Fibroblast of gingiva (primary cell): ENCODE data around the gene SLC10A7.

Source experiments
- DNase-seq: peaks from one replicate; pipeline ENCODE4 v3.0.0-alpha.2; 2011; ENCODE audit warnings: low read depth

SLC10A7 gene

GRCh38 chr4:146256328-146256727 is 265.4 kb downstream of the SLC10A7 start:
- DNase-seq, result no peak

GRCh38 chr4:146255874-146256273 is 265.9 kb downstream of the SLC10A7 start:
- no peak for DNase-seq

GRCh38 chr4:146255463-146255862 is 266.3 kb downstream of the SLC10A7 start:
- DNase-seq, result no peak

- DNase-seq, result no peak
Observed at GRCh38 chr4:146252969-146253611, 268.6 kb downstream of the SLC10A7 start.

- DNase-seq, result no peak
Observed at GRCh38 chr4:146247356-146247755, 274.4 kb downstream of the SLC10A7 start.

GRCh38 chr4:146246381-146246780 is 275.4 kb downstream of the SLC10A7 start:
- DNase-seq, result no peak

- DNase-seq, result no peak
Observed at GRCh38 chr4:146245850-146246249, 275.9 kb downstream of the SLC10A7 start.

GRCh38 chr4:146245246-146245645 is 276.5 kb downstream of the SLC10A7 start:
- DNase-seq, result no peak

- DNase-seq, result no peak
Observed at GRCh38 chr4:146244496-146244895, 277.2 kb downstream of the SLC10A7 start.

GRCh38 chr4:146243883-146244277 is 277.9 kb downstream of the SLC10A7 start:
- no peak for DNase-seq

GRCh38 chr4:146243141-146243882 is 278.4 kb downstream of the SLC10A7 start:
- no peak for DNase-seq

- no peak for DNase-seq
Observed at GRCh38 chr4:146238107-146238506, 283.6 kb downstream of the SLC10A7 start.

GRCh38 chr4:146237092-146237491 is 284.6 kb downstream of the SLC10A7 start:
- DNase-seq, result no peak

- DNase-seq, result no peak
Observed at GRCh38 chr4:146236216-146236615, 285.5 kb downstream of the SLC10A7 start.

- DNase-seq, result peak; percentile 23
Observed at GRCh38 chr4:146235654-146236177, 286.0 kb downstream of the SLC10A7 start.

- DNase-seq, result no peak
Observed at GRCh38 chr4:146232131-146232722, 289.5 kb downstream of the SLC10A7 start.

GRCh38 chr4:146229406-146229805 is 292.3 kb downstream of the SLC10A7 start:
- no peak for DNase-seq

GRCh38 chr4:146224326-146224966 is 297.3 kb downstream of the SLC10A7 start:
- DNase-seq, result no peak

- no peak for DNase-seq
Observed at GRCh38 chr4:146222313-146222712, 299.4 kb downstream of the SLC10A7 start.

- DNase-seq, result no peak
Observed at GRCh38 chr4:146214238-146214637, 307.5 kb downstream of the SLC10A7 start, which contains the start of gene REELD1. REELD1 (plus strand) TSS chr4:146214538; CDS start chr4:146216953, 2,415 bp downstream.

- no peak for DNase-seq
Observed at GRCh38 chr4:146212781-146213180, 309.0 kb downstream of the SLC10A7 start.

- no peak for DNase-seq
Observed at GRCh38 chr4:146211440-146211839, 310.3 kb downstream of the SLC10A7 start.
